Stimulated activated CD8-positive, alpha-beta memory T cell treated with anti-CD3 and anti-CD28 coated beads, Interleukin-7, amount 100 ng/mL, for 48 hours (primary cell): ENCODE data around the gene CNGB1.
"Not testable (repeated sequence)": the region's sequence is repeated elsewhere in the genome, so short reads cannot be mapped to it uniquely, and the experiment has no call there.

ENCODE experiments used
- DNase-seq, 2 donors: peaks; one replicate each; pipeline ENCODE4 v3.0.0-alpha.2; 2020; ENCODE audit warnings: low read depth in 1 of 2; ENCODE audit errors: extremely low read depth in 1 of 2

Gene CNGB1

DNA sequence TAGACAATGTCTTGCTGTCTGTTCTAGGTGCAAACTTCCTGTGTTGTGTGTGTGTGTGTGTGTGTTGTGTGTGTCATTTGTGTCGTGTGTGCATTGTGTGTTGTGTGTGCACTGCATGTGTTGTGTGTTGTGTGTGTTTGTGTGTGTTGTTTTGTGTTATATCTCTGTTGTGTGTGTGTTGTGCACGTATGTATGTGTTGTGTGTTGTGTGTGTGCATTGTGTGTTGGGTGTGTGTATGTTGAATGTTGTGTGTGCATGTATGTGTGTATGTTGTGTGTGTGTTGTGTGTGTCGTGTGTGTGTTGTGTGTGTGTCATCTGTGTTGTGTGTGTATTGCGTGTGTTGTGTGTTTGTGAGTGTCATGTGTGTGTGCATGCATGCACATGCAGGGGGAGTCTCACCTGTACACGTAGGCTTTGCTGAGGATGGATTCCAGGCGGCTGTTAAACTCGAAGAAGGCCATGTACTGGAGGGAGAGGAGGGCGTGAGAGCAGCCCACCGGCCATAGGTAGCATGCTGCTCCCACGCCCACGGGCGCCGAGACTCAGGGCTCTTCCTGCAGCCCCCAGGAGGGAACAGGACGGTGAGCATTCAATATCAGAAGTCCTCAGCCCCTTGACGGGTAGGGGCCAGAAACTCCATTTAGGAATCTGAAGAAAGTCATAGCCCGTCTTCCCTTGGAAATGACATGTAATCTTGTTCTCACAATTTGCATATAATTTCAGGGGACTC, 58.2 kb downstream of the CNGB1 start:
- DNase-seq = no peak

DNA sequence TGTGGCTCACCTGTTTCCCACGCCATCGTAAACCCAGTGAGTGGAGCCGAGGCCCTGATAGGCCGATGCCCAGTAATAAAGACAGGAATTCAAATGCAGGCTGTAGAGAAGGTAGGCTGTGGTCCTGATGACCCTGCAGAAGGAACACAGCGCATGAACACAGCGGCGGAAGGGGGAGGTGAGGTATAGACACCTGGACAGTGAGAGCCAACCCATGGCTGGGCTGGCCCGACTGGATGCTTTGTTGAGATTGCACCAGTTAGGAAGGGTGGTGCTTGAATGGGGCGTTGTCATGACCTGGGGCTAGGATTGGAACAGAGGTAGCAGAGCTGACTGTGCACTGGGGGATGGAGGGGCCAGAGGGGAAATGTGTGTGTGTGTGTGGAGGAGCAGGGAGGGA, 59.2 kb downstream of the CNGB1 start:
- DNase-seq = no peak

DNA sequence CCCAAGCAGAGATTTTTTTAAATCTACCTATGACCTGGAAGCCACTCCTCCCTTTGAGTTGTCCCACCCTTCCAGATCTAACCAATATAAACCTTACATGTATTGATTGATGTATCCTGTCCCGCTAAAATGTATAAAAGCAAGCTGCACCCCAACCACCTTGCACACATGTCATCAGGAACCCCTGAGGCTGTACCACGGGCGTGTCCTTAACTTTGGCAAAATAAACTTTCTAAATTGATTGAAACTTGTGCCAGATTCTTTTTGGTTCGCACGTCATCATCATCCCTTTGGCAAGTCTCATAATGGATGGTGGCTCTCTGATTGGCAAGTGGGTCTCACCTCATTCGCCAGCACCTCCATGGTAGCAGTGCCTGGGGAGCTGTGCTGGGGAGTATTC, 60.2 kb downstream of the CNGB1 start:
- no peak for DNase-seq

DNA sequence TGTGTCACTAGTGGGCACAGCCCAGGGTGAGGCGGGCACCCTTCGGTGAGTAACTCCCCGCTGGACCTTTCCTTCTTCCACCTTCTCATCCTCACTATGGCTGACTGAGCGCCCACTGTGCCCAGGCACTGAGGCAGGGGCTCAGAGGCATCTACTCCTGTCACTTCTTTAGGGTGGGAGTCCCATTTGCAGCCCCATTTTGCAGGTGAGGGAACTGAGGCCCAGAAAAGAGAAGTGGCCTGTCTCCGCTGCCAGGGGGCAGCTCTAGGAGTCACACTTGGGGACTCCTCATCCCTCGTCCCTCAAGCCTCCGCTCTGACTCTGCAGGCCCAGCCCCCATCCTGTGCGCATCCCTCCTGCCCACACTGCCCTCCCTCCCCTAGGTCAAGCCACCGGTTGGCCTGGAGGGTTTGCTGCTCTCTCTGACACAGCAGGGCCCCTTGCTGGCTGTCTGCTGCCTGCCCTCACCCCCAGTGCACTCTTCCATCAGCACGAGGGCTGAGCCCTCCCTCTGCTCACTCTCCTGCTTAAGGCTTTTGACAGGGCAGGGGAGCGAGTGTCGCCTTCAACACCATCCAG, 62.4 kb downstream of the CNGB1 start:
- no peak for DNase-seq

DNA sequence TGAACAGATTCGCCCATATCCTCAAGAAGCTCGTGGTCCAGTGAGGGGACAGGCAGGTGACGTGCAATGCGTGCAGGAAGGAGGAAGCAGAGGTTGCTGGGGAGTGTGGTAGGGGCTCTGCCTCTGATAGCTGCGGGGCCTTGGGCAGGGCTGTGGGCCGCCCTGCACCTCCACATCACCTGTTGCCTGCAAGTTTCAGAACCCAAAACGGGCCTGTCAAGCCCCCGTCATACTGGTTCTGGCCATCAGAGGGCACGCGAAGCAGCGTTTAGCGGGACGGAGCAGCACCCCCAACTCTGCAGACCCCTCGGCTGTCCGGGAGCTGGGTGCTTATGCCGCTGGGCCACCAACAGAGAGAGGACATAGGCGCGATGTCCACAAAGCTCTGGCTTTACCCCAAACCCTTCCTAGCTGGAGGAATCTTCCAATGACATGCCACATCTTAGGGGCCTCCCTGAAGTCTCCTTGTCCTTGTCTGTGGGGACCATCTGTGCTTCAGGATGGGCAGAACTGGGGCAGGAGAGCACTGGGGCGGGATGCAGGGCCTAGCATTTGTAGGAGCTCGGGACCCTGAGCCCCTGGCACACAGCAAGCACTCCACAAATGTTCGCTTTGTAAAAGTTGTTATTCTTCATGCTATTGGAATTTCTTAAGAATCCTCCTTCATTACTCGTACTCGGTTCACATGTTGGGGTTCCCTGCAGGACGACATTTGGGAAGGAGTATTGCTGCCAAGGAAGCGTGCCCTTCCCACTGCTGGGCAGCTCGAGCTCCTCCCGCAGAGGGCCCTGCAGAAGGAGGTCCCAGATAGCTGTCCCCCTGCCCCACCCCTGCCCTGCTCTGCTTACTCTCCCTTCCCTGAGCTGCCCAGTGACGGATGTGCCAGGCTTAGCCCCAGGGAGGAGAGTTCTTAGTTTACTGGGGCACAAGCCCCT, 64.3 kb downstream of the CNGB1 start:
- DNase-seq = peak in 1 of 2 donors; percentile 2

DNA sequence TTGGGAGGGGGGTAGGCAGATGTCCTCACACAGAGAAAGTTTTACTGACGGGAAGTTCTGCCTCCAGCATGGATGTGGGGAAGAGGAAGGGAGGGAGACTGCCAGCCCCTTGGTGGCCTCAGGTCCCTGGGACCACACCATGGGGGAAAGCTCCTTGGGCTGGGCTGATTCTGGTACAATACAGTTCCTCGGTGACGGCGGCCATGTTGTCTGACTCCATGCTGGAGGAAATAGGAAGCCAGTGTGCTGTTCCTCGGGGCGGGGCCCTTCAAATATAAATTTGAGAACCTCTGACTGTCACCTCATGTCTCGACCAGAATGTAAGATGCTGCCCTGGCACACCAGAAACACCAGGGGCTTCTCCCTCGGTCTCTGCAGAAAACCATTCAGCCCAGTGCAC, 66.8 kb downstream of the CNGB1 start:
- no peak for DNase-seq

DNA sequence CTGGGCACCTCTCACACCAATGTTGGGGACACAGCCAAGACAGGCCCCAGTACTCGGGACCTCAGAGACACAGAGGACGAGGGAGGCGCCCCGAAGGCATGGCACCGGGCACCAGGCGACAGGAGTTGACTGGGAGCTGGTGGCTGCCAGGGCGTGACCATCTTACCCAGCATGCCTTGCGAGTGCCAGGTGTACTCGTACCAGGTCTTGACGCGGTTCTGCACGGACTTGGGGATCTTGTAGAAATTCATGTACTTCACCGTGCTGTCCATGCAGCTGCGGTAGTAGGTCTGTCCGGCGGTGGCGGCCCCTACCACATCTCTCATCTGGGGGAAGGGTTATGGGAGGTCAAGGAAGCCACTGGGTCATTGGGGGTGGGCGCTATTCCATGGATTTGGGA, 67.3 kb downstream of the CNGB1 start:
- no peak for DNase-seq

DNA sequence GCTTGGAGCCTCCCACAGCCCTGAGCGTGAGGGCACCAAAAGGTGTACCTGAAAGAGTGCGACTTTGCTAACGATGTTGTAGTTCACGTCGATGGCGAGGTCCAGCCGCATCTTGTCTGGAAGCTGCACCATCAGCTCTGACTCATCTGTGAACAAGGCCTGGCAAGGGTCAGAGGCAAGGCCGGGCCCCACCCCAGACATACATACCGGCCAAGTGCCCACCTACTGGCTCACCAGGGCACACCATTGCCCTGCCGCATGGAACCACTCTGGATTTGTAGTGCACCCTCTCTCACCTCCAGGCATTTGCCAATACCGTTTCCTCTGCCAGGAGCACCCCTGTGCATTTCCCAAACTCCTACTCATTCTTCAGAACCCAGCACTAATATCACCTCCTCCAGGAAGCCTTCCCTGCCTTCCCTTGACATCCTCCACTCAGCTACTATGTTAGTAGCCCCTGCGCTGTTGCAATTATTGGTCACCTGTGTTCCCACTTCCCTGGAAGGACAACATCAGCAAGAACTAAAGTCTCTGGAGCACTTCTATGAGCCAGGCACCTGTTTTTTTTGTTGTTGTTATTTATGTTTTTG, 69.4 kb downstream of the CNGB1 start:
- DNase-seq = no peak

DNA sequence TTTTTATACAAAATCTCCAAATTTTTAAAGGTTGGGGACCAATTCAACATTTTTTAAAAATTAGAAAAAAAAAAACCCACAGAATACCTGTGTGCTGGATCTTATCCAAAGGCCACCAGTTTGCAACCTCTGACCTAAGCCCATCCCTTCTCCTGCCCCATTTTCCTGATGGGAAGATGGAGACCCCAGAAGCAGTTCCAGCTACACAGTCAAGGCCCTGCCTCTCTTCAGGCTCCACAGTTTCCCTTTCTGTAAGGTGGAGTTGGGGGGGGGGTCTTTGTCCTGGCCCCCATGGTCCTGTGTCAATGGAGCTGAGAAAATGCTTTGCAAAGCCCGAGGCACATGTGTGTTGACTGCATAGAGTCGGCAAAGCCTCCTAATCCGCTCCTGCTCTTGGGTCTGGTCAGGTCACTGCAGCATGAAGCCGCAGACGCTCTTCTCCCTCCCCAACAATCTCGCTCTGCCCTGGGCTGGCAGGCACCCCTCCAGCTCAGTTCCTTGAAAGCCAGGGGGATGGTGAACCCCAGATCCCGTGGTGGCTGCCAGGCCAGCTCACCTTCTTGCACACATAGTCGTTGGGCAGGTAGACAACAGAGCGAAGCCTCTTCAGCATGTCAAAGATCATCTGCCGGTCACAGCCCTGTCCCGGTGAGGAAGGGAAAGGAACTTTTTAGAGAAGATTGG, 70.0 kb downstream of the CNGB1 start:
- DNase-seq = no peak

DNA sequence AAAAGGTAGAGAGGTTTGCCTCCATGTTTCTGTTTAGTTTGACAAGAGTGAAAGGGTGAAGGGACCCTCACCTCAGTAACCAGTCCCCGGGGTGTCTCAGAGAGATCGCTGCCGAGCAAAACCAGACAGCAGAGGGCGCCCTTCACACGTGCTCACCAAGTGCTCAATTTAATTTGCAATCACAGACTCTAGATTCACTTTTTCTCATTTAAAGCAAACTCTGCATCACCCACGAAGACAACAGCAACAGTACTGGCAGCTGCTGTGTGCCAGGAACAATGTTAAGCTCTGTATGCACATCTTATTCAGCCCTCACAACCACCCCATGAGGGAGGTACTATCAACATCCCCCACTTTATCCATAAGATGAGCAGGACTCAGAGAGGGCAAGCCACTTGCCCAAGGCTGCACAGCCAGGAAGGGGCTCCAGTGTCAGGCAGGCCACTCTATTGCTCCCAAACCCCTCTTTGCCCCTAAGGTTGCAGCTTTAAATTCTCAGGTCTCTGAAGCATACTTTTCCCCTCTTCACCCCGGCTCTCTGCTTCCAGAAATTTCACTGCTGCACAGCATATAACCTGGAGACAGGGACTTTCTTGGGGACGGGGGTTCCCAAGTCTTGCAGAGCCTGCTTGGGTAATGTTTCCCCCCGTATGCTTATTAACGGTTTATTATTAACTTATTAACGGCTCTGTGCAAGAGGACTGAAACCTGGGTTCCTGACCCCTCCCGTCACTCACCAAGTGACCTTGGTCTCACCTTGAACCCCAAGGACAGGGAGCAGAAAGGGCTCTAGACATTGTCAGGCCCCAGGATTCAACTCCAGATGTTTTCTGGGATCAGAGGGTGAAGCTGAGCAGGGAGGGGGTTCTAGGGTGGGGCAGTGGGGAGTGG, 70.9 kb downstream of the CNGB1 start:
- DNase-seq = peak; percentile 19 to 53

DNA sequence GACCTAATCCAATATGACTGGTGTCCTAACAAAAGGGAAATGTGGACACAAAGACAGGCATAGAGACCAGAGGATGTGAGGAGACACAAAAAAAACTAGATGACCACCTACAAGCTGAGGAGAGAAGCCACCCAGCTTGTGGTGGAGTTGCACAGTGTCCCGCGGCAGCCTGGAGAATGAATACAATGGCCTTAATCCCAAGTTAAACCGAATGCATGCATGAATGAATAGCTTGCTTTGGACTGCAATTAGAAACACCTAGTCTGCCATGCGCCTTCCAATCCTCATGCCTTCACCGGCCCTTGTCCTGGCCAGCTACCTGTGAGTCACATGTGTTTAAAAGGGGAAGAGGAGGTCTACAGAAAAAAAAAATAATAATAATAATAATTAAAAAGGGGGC, 72.0 kb downstream of the CNGB1 start:
- no peak for DNase-seq

DNA sequence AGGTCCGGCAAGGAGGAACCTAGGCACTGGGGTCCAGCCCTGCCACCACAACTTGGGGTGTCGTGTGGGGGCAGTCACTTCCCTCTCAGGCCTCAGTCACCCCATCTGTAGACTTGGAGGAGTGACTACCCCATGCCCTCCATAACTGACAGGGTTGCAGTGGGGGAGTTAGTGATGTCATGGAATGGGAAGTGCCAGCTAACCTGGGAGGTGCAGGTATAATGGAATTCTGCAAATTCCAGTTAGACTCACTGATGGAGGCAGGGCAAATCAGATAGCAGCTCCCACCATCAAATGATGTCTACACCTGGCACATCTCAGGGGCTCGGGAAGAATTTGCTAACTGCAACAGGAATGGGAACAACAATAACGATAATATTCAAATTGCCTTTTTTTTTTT, 72.9 kb downstream of the CNGB1 start:
- DNase-seq = no peak

DNA sequence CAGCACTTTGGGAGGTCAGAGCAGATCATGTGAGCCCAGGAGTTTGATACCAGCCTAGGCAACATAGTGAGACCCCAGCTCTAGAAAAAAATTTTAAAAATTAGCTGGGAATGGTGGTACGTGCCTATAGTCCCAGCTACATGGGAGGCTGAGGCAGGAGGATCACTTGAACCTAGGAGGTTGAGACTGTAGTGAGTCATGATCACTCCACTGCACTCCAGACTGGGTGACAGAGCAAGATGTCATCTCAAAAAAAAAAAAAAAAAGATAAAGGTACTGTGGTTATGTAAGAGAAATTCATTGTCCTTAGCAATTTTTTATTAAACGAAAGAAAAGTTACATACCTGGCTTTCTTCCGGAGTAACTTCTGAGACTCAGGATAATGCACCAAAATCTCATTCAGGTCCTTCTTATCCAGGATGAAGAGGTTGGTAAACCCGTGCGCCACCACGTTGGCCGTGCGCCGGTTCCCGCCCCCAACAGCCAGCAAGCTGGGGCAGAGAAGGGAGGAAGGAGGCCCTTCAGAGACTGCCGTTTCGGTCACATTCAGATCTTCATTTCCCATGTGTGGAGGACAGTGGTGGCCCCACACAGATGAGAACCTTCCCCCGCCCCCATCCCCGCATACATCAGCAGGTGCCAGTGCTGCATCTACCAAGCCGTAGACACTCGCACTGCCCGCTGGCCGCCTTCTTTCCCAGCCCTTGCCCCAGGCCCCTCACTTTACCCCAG, 73.7 kb downstream of the CNGB1 start:
- DNase-seq = no peak

DNA sequence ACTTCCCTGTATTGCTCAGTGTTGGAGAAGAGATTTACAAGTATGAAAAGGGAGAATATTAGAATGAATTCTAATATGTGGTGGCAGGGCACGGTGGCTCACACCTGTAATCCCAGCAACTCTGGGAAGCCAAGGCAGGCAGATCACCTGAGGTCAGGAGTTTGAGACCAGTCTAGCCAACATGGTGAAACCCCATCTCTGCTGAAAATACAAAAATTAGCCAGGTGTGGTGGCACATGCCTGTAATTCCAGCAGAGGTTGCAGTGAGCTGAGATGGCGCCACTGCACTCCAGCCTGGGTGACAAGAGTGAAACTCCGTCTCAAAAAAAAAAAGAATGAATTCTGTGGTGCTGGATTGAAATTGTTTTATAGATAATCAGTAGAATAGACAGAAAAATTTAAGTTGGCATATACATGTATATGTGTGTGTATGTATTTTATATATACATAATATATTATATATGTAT, 75.8 kb downstream of the CNGB1 start:
- DNase-seq = not testable (repeated sequence)

DNA sequence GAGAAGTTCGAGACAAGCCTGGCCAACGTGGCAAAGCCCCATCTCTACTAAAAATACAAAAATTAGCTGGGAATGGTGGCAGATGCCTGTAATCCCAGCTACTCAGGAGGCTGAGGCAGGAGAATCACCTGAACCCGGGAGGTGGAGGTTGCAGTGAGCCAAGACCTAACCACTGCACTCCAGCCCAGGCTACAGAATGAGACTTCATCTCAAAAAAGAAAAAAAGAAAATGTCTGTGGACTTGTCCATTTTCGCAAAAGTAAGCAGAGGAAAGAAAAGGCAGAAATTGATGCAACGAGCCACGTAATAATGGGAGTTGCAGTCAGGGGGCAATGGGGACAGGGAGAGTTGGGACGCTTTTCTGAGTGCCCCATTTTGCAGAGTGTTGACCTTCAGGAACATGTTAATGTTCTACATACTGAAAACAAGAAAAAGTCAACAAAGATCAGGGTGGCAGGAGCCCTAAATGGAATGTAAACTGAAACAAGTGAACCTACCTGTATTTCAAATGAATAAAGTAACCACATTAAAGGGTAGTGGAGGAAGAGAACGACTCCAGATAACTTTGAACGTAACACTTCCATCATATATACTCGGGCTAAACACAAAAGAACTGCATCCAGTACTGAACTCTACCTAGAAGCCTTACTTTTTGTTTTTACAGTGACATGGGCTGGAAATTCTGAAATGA, 76.4 kb downstream of the CNGB1 start:
- DNase-seq = no peak

DNA sequence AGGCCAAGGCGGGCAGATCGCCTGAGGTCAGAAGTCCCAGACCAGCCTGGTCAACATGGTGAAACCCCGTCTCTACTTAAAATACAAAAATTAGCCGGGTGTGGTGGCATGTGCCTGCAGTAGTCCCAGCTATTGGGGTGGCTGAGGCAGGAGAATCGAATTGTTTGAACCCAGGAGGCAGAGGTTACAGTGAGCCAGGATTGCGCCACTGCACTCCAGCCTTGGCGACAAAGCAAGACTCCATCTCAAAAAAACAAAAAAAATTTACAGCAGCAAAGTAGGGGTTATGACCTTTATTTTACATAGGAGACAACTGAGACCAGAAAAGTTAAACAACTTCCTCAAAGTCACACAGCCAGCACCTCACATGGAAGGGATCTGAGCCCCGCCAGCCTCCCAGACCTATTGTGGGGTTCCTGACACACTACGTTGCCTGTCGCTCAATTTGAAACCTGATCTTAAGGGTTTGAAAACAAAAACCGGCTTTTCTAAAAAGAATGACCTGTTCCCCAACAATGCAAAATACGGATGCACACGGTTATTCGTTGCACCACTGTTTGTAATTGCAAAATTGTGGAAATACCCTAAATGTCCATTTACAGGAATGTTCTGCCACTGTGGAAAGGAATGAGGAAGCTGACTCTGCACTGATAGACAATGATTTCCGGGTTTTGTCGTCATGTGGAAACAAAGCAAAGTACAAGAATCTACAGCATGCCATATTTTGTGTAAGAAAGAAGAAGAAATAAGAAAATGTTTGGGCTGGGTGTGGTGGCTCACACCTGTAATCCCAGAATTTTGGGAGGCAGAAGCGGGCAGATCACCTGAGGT, 77.2 kb downstream of the CNGB1 start:
- no peak for DNase-seq

DNA sequence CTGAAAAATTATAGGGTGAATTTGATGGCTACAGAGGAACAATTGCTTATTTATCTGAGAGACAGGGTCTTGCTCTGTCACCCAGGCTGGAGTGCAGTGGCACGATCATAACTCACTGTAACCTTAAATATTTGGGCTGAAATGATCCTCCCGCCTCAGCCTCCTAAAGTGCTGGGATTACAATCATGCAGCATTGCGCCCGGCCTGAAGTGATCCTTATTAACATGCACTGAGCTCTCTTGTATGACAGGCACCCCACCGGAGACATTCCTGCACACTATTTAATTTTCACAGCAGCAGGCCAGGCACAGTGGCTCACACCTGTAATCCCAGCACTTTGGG, 77.7 kb downstream of the CNGB1 start:
- no peak for DNase-seq
